Measurements from ENCODE around the gene CAPN11.
A peak's percentile ranks its signal among the peaks of the same experiment; 100 is the strongest.

Gene CAPN11

DNA sequence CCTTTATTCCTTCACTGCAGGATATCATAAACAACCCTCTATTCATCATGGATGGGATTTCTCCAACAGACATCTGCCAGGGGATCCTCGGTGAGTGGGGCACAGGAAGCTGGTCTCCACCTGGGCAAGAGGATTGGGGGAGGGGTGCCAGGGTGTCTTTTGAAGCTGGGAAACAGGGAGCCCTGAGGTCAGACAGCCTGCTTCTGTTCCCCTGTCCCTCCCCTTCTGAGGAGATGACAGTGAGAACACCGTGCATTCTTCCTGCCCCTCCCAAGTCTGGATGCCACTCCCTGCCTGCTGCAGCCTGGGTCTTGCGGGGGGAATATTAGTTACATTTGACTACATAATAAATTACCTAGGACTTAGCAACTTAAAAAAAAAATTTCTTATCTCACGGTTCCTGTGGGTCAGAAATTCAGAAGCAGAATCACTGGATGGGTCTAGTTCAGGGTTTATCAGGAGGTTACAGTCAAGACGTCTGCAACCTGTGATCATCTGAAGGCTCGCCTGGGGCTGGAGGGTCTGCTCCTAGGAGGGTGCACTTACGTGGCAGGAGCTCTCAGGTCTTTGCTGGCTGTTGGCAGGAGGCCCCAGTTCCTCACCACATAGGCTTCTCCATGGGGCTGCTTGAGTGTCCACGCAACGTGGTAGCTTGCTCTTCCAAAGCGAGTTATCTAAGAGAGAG lies 11.4 kb downstream of the CAPN11 start:
- no peaks in the 10 kb centered on the region for H3F3A ChIP-seq (ENCODE audit: insufficient read depth)
- no peaks in the 10 kb centered on the region for H3K9me2 ChIP-seq (replicated peaks; ENCODE audit: insufficient read depth, low read length)
- no peaks in the 10 kb centered on the region for H3K79me2 ChIP-seq (ENCODE audit: insufficient read depth, low read length)
- no peak overlapping the region for H3K27ac ChIP-seq (ENCODE audit: low read depth, low read length)
- H3K27me3 ChIP-seq (ENCODE audit: low read length), result no peaks in the 10 kb centered on the region
- no peak overlapping the region for H3K9ac ChIP-seq (ENCODE audit: low read length)
- H3K9me3 ChIP-seq (ENCODE audit: insufficient read depth, low read length), result no peaks in the 10 kb centered on the region
- TF ChIP-seq, protein P1, sequence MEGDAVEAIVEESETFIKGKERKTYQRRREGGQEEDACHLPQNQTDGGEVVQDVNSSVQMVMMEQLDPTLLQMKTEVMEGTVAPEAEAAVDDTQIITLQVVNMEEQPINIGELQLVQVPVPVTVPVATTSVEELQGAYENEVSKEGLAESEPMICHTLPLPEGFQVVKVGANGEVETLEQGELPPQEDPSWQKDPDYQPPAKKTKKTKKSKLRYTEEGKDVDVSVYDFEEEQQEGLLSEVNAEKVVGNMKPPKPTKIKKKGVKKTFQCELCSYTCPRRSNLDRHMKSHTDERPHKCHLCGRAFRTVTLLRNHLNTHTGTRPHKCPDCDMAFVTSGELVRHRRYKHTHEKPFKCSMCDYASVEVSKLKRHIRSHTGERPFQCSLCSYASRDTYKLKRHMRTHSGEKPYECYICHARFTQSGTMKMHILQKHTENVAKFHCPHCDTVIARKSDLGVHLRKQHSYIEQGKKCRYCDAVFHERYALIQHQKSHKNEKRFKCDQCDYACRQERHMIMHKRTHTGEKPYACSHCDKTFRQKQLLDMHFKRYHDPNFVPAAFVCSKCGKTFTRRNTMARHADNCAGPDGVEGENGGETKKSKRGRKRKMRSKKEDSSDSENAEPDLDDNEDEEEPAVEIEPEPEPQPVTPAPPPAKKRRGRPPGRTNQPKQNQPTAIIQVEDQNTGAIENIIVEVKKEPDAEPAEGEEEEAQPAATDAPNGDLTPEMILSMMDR (IDR thresholded peaks at IDR 0.05; ENCODE audit: insufficient read depth, low read length, poor library complexity, severe bottlenecking), result no peak
- no peak for TF ChIP-seq EZH2phosphoT487 (conservative IDR thresholded peaks at IDR 0.05; ENCODE audit: low read length)
- no peak overlapping the region for H2AFZ ChIP-seq (ENCODE audit: low read depth, low read length, severe bottlenecking)
- no peaks in the 10 kb centered on the region for H4K20me1 ChIP-seq (ENCODE audit: low read depth, low read length)
- no peak overlapping the region for H3K4me2 ChIP-seq (ENCODE audit: low read depth, low read length, poor library complexity, severe bottlenecking)
- H3K36me3 ChIP-seq (ENCODE audit: low read length), result no peaks in the 10 kb centered on the region
- H3K4me3 ChIP-seq (ENCODE audit: insufficient read depth, low read length, poor library complexity, severe bottlenecking), result no peak overlapping the region

- H3K4me2 ChIP-seq (ENCODE audit: low read depth, low read length, poor library complexity, severe bottlenecking), result no peak overlapping the region
- no peak overlapping the region for H3K27ac ChIP-seq (ENCODE audit: low read depth, low read length)
- H3K36me3 ChIP-seq (ENCODE audit: low read length), result no peaks in the 10 kb centered on the region
- no peaks in the 10 kb centered on the region for H3K79me2 ChIP-seq (ENCODE audit: insufficient read depth, low read length)
- no peaks in the 10 kb centered on the region for H3K9me2 ChIP-seq (replicated peaks; ENCODE audit: insufficient read depth, low read length)
- H3K4me3 ChIP-seq (ENCODE audit: insufficient read depth, low read length, poor library complexity, severe bottlenecking), result no peak overlapping the region
- H3K9me3 ChIP-seq (ENCODE audit: insufficient read depth, low read length), result no peaks in the 10 kb centered on the region
- no peak overlapping the region for H3K9ac ChIP-seq (ENCODE audit: low read length)
- H4K20me1 ChIP-seq (ENCODE audit: low read depth, low read length), result no peaks in the 10 kb centered on the region
- no peaks in the 10 kb centered on the region for H3K27me3 ChIP-seq (ENCODE audit: low read length)
- H2AFZ ChIP-seq (ENCODE audit: low read depth, low read length, severe bottlenecking), result no peak overlapping the region
- no peaks in the 10 kb centered on the region for H3F3A ChIP-seq (ENCODE audit: insufficient read depth)
- TF ChIP-seq EZH2phosphoT487 (conservative IDR thresholded peaks at IDR 0.05; ENCODE audit: low read length), result no peak
- TF ChIP-seq, protein P1 (IDR thresholded peaks at IDR 0.05; ENCODE audit: insufficient read depth, low read length, poor library complexity, severe bottlenecking), result no peak
Observed at GRCh38 chr6:44171899-44172546, 13.4 kb downstream of the CAPN11 start.

GRCh38 chr6:44172731-44173500 lies 14.3 kb downstream of the CAPN11 start:
- H4K20me1 ChIP-seq (ENCODE audit: low read depth, low read length), result no peaks in the 10 kb centered on the region
- no peak overlapping the region for H3K4me2 ChIP-seq (ENCODE audit: low read depth, low read length, poor library complexity, severe bottlenecking)
- no peak overlapping the region for H3K9ac ChIP-seq (ENCODE audit: low read length)
- H3F3A ChIP-seq (ENCODE audit: insufficient read depth), result no peaks in the 10 kb centered on the region
- H3K79me2 ChIP-seq (ENCODE audit: insufficient read depth, low read length), result no peaks in the 10 kb centered on the region
- no peak overlapping the region for H2AFZ ChIP-seq (ENCODE audit: low read depth, low read length, severe bottlenecking)
- H3K9me3 ChIP-seq (ENCODE audit: insufficient read depth, low read length), result no peaks in the 10 kb centered on the region
- no peak overlapping the region for H3K27ac ChIP-seq (ENCODE audit: low read depth, low read length)
- H3K36me3 ChIP-seq (ENCODE audit: low read length), result no peaks in the 10 kb centered on the region
- no peaks in the 10 kb centered on the region for H3K27me3 ChIP-seq (ENCODE audit: low read length)
- H3K9me2 ChIP-seq (replicated peaks; ENCODE audit: insufficient read depth, low read length), result no peaks in the 10 kb centered on the region
- H3K4me3 ChIP-seq (ENCODE audit: insufficient read depth, low read length, poor library complexity, severe bottlenecking), result no peak overlapping the region
- TF ChIP-seq EZH2phosphoT487 (conservative IDR thresholded peaks at IDR 0.05; ENCODE audit: low read length), result no peak
- TF ChIP-seq, protein P1 (IDR thresholded peaks at IDR 0.05; ENCODE audit: insufficient read depth, low read length, poor library complexity, severe bottlenecking), result peak; percentile 100

All from SU-DHL-6 (cell line).